GM10266 (cell line): ENCODE measurements around the gene ST8SIA1.

ENCODE experiments used
- DNase-seq: peaks from one replicate; pipeline ENCODE4 v3.0.0; 2012; ENCODE audit errors: extremely low spot score
- CTCF ChIP-seq: IDR thresholded peaks from 2 replicates; pipeline ENCODE4 v1.5.1; 2012; ENCODE audit warnings: mild to moderate bottlenecking, low read depth; ENCODE audit not compliant: control insufficient read depth, insufficient read depth; ENCODE audit errors: missing control alignments

Gene ST8SIA1

GRCh38 chr12:22248121-22248520 lies 86.4 kb downstream of the ST8SIA1 start:
- no peak for DNase-seq
- no peak for TF ChIP-seq CTCF

GRCh38 chr12:22246217-22246846 lies 88.2 kb downstream of the ST8SIA1 start:
- no peak for DNase-seq
- no peak for TF ChIP-seq CTCF

- no peak for TF ChIP-seq CTCF
- DNase-seq: no peak
Measured at GRCh38 chr12:22242726-22243125, 91.8 kb downstream of the ST8SIA1 start.

- TF ChIP-seq CTCF: no peak
Measured at GRCh38 chr12:22238211-22238610, 96.3 kb downstream of the ST8SIA1 start.

GRCh38 chr12:22234561-22234960 lies 99.9 kb downstream of the ST8SIA1 start:
- no peak for TF ChIP-seq CTCF
- no peak for DNase-seq

More at GRCh38 chr12:22238211-22238610, 96.3 kb downstream of the ST8SIA1 start:
- no peak for DNase-seq

- no peak for DNase-seq
- no peak for TF ChIP-seq CTCF
Measured at GRCh38 chr12:22231836-22232235, 102.7 kb downstream of the ST8SIA1 start.

- TF ChIP-seq CTCF: no peak
- DNase-seq: no peak
Measured at GRCh38 chr12:22231078-22231477, 103.4 kb downstream of the ST8SIA1 start.
